GM23248 (cell line): Measurements from ENCODE around the gene STK17A. TPM values are rescaled to one million over a fixed set of nuclear protein-coding genes. Genes with fewer than 3 reads are reported as not detected.
"Not testable (repeated sequence)": the region's sequence is repeated elsewhere in the genome, so short reads cannot be mapped to it uniquely, and the experiment has no call there.

Experiments
- DNase-seq: peaks from one replicate; pipeline ENCODE4 v3.0.0-alpha.2; 2015
- H2AFZ ChIP-seq: fragments of 200-600 bp; sonication (generic); 2 replicates; pipeline ENCODE4 v1.6.1; 2016; ENCODE audit warnings: antibody characterized with exemption
- H3F3A ChIP-seq: fragments of 200-600 bp; sonication (generic); 2 replicates; pipeline ENCODE4 v1.6.1; 2016; ENCODE audit warnings: mild to moderate bottlenecking, antibody characterized with exemption, mixed run types; ENCODE audit not compliant: insufficient read depth
- H3K27ac ChIP-seq: fragments of 200-600 bp; sonication (generic); 2 replicates; pipeline ENCODE4 v1.5.1; 2016; ENCODE audit warnings: mild to moderate bottlenecking
- H3K27me3 ChIP-seq: fragments of 200-600 bp; sonication (generic); replicated peaks from 2 replicates; pipeline ENCODE4 v1.6.1; 2016; ENCODE audit warnings: mild to moderate bottlenecking; ENCODE audit not compliant: insufficient read depth
- H3K36me3 ChIP-seq: fragments of 200-600 bp; sonication (generic); 2 replicates; pipeline ENCODE4 v1.6.1; 2016; ENCODE audit warnings: low read depth, mild to moderate bottlenecking
- H3K4me1 ChIP-seq: fragments of 200-600 bp; sonication (generic); 2 replicates; pipeline ENCODE4 v1.6.1; 2016; ENCODE audit warnings: mild to moderate bottlenecking; ENCODE audit not compliant: insufficient read depth
- H3K4me2 ChIP-seq: fragments of 200-600 bp; sonication (generic); one replicate; pipeline ENCODE4 v1.6.1; 2016; ENCODE audit warnings: mild to moderate bottlenecking; ENCODE audit not compliant: unreplicated experiment
- H3K4me3 ChIP-seq: fragments of 200-600 bp; sonication (generic); 2 replicates; pipeline ENCODE4 v1.5.1; 2016; ENCODE audit warnings: mild to moderate bottlenecking
- H3K79me2 ChIP-seq: fragments of 200-600 bp; sonication (generic); 2 replicates; pipeline ENCODE4 v1.6.1; 2016; ENCODE audit warnings: mild to moderate bottlenecking; ENCODE audit not compliant: insufficient read depth
- H3K9ac ChIP-seq: fragments of 200-600 bp; sonication (generic); 2 replicates; pipeline ENCODE4 v1.6.1; 2016; ENCODE audit warnings: mild to moderate bottlenecking
- H3K9me2 ChIP-seq: fragments of 200-600 bp; sonication (generic); 2 replicates; pipeline ENCODE4 v1.6.1; 2016; ENCODE audit warnings: mixed run types, mild to moderate bottlenecking, moderate library complexity; ENCODE audit not compliant: insufficient read depth
- H3K9me3 ChIP-seq: fragments of 200-600 bp; sonication (generic); one replicate; pipeline ENCODE4 v1.6.1; 2017; ENCODE audit warnings: low read depth
- H4K20me1 ChIP-seq: fragments of 200-600 bp; sonication (generic); 2 replicates; pipeline ENCODE4 v1.6.0; 2016; ENCODE audit not compliant: insufficient read depth
- EZH2 ChIP-seq: fragments of 200-600 bp; sonication (generic); IDR thresholded peaks from 2 replicates; pipeline ENCODE4 v1.6.1; 2018; ENCODE audit warnings: antibody characterized with exemption, mild to moderate bottlenecking; ENCODE audit not compliant: insufficient read depth, poor library complexity, severe bottlenecking
- EZH2phosphoT487 ChIP-seq: fragments of 200-600 bp; sonication (generic); IDR thresholded peaks from 2 replicates; pipeline ENCODE4 v1.6.1; 2018; ENCODE audit warnings: antibody characterized with exemption, moderate library complexity, mild to moderate bottlenecking, low read depth; ENCODE audit not compliant: insufficient read depth
- WGBS, 2 experiments: methylation state at CpG; one replicate each; pipeline ENCODE4 v1.1.6; 2015 to 2017; ENCODE audit warnings: low lambda C conversion rate in 2 of 2, low coverage in 1 of 2; ENCODE audit errors: missing lambda C conversion rate in 2 of 2; 5-methylcytosine and 5-hydroxymethylcytosine counted together
- in situ Hi-C: fragments of 300-500 bp; cut with MboI; formaldehyde crosslinking; loops from 2 replicates; pipeline ENCODE4 v1.15.0; 2020
- polyA plus RNA-seq: library from polyadenylated mRNA; unstranded; fragments of >200 nt; fragmentation: Nextera tagmentation; extraction: Ambion mirVana; gene quantifications from 2 replicates; pipeline ENCODE4 v1.2.1, GENCODE V29; 2016
- total RNA-seq: library from RNA; depleted of rRNA; stranded (reverse); fragments of >200 nt; shearing (Covaris generic); gene quantifications from 2 replicates; pipeline ENCODE4 v1.2.3, GENCODE V29; 2014

STK17A gene
- total and polyA plus RNA-seq, 2 experiments from 2014 or later, result 102 to 132 TPM

GRCh38 chr7:43625980-43626379 is 43.1 kb downstream of the STK17A start:
- peaks cover 90% of the 10 kb centered on the region for H3F3A ChIP-seq
- H3K27ac ChIP-seq, result no peak overlapping the region
- H3K4me1 ChIP-seq, result peaks cover 41% of the 10 kb centered on the region
- 76 to 84% methylated on average over 4 of the region's 4 CpGs for WGBS, 2 experiments
- TF ChIP-seq EZH2phosphoT487, result no peak
- no peak for TF ChIP-seq EZH2
- H3K9me2 ChIP-seq, result no peaks in the 10 kb centered on the region
- in situ Hi-C loops, result no loop called here
- H3K4me3 ChIP-seq, result no peak overlapping the region
- DNase-seq, result no peak
- H3K36me3 ChIP-seq, result peaks cover 74% of the 10 kb centered on the region
- no peaks in the 10 kb centered on the region for H4K20me1 ChIP-seq
- no peaks in the 10 kb centered on the region for H3K27me3 ChIP-seq
- no peak overlapping the region for H2AFZ ChIP-seq
- peaks cover 100% of the 10 kb centered on the region for H3K79me2 ChIP-seq
- H3K4me2 ChIP-seq, result no peak overlapping the region
- no peaks in the 10 kb centered on the region for H3K9me3 ChIP-seq
- H3K9ac ChIP-seq, result no peak overlapping the region

GRCh38 chr7:43626695-43627094 is 43.8 kb downstream of the STK17A start:
- no peaks in the 10 kb centered on the region for H3K9me3 ChIP-seq
- no peaks in the 10 kb centered on the region for H3K9me2 ChIP-seq
- H4K20me1 ChIP-seq, result no peaks in the 10 kb centered on the region
- H3F3A ChIP-seq, result peaks cover 88% of the 10 kb centered on the region
- no peaks in the 10 kb centered on the region for H3K27me3 ChIP-seq
- no peak overlapping the region for H3K4me2 ChIP-seq
- 94 to 99% methylated on average over 2 of the region's 2 CpGs for WGBS, 2 experiments
- peaks cover 34% of the 10 kb centered on the region for H3K4me1 ChIP-seq
- no peak overlapping the region for H3K4me3 ChIP-seq
- peaks cover 100% of the 10 kb centered on the region for H3K79me2 ChIP-seq
- TF ChIP-seq EZH2phosphoT487, result no peak
- 0 out of 2 replicates have a peak overlapping the region, but pooled peaks have one; percentile 1 for H3K27ac ChIP-seq
- no peak overlapping the region for H2AFZ ChIP-seq
- no peak overlapping the region for H3K9ac ChIP-seq
- peaks cover 80% of the 10 kb centered on the region for H3K36me3 ChIP-seq
- in situ Hi-C loops, result no loop called here
- DNase-seq, result no peak

GRCh38 chr7:43627798-43628197 is 44.9 kb downstream of the STK17A start:
- H3K9ac ChIP-seq, H3K9me3 ChIP-seq, H3K27me3 ChIP-seq, DNase-seq, H3K4me3 ChIP-seq, H3K4me2 ChIP-seq, H3K9me2 ChIP-seq, in situ Hi-C loops, H3K27ac ChIP-seq, H4K20me1 ChIP-seq, H2AFZ ChIP-seq: not testable (repeated sequence)
- Histone ChIP-seq H3F3A (peaks cover 87% of the 10 kb centered on the region), H3K4me1 (peaks cover 23% of the 10 kb centered on the region), H3K36me3 (peaks cover 91% of the 10 kb centered on the region), H3K79me2 (peaks cover 100% of the 10 kb centered on the region)
- 90 to 95% methylated on average over 3 of the region's 3 CpGs for WGBS, 2 experiments

- TF ChIP-seq EZH2phosphoT487 (no peak), EZH2 (no peak)
- Histone ChIP-seq H4K20me1 (no peaks in the 10 kb centered on the region), H3K9me2 (no peaks in the 10 kb centered on the region), H3K4me3 (no peak overlapping the region), H3K4me2 (no peak overlapping the region), H3K4me1 (peaks cover 17% of the 10 kb centered on the region), H3K36me3 (peaks cover 93% of the 10 kb centered on the region), H3F3A (peaks cover 89% of the 10 kb centered on the region), H3K79me2 (peaks cover 100% of the 10 kb centered on the region), H3K9me3 (no peaks in the 10 kb centered on the region), H3K9ac (no peak overlapping the region), H3K27me3 (no peaks in the 10 kb centered on the region), H3K27ac (no peak overlapping the region), H2AFZ (no peak overlapping the region)
- WGBS, 2 experiments, result 97 to 100% methylated on average over 2 of the region's 2 CpGs
- DNase-seq, result no peak
- in situ Hi-C loops, result no loop called here
Observed at GRCh38 chr7:43628431-43628830, 45.5 kb downstream of the STK17A start.

DNA sequence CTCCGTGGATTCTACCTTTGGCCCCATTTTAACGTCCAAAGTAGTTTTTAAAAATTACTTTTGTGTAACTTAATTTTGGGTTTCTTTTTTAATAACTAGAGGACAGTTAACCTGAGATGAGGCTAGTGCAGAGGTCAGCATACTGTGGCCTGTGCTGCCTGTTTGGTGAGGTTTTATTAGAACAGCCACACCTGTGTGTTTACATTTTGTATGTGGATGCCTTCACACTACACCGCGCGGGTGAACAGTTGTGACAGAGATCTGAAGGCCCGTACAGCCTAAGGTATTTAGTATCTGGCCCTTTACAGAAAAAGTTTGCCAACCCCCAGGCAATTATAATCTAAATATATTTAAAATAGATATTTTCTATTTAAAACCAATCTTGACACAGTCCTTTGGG is 46.9 kb downstream of the STK17A start:
- no peak for TF ChIP-seq EZH2phosphoT487
- no peak for TF ChIP-seq EZH2
- 92 to 95% methylated on average over 6 of the region's 6 CpGs for WGBS, 2 experiments
- H3K27me3 ChIP-seq, result no peaks in the 10 kb centered on the region
- H3K79me2 ChIP-seq, result peaks cover 100% of the 10 kb centered on the region
- H2AFZ ChIP-seq, result no peak overlapping the region
- DNase-seq, result no peak
- peaks cover 91% of the 10 kb centered on the region for H3F3A ChIP-seq
- H3K9ac ChIP-seq, result no peak overlapping the region
- in situ Hi-C loops, result no loop called here
- H3K4me3 ChIP-seq, result no peak overlapping the region
- 0 out of 2 replicates have a peak, but pooled peaks cover 7% of the 10 kb centered on the region for H3K4me1 ChIP-seq
- no peaks in the 10 kb centered on the region for H4K20me1 ChIP-seq
- H3K9me2 ChIP-seq, result no peaks in the 10 kb centered on the region
- no peak overlapping the region for H3K4me2 ChIP-seq
- no peaks in the 10 kb centered on the region for H3K9me3 ChIP-seq
- no peak overlapping the region for H3K27ac ChIP-seq
- peaks cover 82% of the 10 kb centered on the region for H3K36me3 ChIP-seq
